GM19328 (cell line): Measurements from ENCODE around the gene GMPR.

Source experiments
- ATAC-seq: cut with Tn5 transposase; IDR thresholded peaks from one replicate; pipeline ENCODE4 v1.9.1; 2021; ENCODE audit warnings: mild to moderate bottlenecking, moderate library complexity; ENCODE audit not compliant: unreplicated experiment

Gene GMPR

DNA sequence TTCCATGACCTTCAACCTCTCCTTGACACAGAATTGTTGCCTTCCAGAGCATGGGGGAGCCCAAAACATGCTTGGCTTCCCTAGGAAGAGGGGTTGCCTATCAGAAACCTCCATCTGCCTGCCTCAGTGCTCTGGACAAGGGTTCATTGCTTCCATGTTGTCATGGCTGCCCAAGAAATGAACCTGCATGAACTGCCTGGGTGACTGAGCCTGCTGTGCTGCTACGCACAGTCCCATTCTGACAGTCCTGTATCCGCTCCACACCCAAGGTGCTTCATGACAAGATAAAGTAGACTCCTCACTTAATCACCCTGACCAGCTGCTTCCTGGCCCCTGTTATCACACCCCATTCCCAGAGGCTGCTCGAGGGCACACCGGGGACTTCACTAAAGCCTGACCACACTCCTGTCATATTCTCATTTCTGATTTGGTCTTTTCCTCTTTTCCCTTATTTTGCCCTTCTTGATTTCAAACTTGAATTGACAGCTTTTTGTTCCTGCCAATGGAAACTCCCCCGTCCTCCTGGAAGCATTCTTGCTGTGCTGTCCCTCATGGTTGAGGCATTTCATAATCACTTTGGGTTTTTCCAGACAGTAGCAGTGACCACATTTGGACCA, 31.9 kb downstream of the GMPR start:
- ATAC-seq, result no peak

DNA sequence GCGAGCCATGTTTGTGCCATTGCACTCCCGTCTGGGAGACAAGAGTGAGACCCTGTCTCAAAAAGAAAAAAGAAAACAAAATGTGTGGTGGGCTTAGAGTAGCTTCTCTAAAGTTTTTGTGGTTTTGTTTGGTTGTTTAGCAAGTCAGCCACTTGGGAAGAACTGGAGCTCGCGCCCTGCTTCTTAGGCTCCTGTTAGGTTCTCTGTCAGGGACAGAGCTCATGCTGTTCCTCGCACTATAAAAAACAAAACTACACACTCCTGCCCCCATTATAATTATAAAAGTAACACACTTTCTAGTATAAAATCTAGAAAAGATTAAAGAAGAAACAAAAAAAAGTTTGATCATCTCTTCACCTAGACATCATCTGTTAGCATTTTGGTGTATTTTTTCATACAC, 33.0 kb downstream of the GMPR start:
- no peak for ATAC-seq

DNA sequence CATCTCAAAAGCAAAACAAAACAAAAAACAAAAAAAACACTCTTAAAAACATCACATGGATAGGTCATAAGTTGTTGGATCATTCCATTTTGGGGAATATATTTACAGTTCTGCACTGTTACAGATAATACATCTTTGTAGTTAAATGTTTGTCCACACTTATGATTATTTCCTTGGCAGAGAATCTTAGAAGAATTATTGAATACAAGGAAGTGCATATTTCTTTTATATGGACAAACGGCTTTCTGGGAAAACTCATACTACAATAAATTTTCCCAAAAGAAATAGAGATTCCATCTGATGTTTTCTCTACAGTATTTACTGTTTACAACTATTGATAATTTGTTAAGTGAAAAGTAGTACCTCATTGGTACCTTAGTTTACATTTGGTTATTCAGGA, 33.8 kb downstream of the GMPR start:
- no peak for ATAC-seq

DNA sequence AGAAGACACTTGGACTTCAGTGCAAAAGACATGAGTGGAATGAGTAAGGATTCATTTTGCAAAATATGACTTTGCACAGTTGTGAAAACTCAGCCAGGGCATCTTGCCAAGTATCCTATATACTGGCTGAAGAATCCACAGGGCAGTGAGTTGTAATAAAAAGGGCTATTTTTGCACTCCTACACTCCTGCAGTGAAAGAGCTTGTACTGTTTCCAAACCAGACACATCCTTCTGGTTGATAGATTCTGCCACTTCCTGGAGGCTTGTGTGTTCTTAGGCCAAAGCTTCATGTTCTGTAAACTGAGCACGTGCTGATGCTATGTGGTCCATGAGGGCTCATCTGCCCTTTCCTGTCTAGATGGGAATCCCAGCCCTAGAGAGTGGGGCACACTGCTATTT, 34.9 kb downstream of the GMPR start:
- no peak for ATAC-seq

DNA sequence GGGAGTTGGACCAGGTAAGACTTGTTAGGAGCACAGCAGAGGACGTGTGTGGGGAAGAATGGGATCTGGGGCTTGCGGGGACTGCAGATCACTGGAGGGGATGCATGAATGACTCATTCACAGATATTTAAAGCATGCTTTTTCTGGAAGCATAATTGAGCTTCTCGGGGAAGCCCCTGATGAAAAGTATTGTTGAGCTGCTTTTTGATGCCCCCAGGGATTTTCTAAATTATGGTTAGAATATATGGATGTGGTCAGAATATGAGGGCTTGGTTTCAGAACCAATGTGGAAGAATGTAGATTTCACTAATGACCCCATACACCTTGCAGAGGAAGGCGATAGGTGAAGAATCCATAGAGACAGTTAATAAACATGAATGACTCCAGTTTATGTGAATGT, 36.1 kb downstream of the GMPR start:
- ATAC-seq, result no peak

DNA sequence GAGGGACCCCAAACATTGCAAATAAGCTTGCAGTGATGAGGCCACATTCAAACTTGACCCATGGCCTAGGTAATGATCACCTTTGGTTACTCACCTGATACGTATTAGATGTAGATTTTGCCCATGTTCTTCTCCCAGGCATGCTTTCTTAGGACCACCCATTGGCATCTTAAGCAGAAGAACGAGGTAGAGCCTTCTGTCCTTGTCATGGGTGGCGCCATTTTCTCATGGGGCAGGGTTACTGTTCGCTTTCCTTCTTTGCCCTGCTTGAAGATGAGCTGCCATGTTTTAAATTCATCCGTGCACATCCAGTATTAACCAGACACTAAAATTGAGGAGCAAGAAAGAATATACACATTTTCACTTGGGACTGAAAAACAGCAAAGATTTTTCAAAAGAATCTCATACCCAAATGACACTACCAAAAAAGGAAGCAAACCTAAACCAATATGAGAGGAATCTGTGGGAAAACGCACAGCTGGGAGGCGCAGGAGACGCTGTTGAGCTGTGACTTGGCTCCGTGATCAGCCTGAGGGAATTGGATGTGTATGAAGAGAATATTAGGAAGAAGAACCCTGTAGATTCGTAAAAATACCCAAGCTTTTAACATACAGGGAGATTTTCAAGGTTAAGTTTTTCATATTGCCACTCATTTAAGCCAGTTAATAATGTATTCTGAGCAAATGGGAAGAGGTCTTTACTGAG, 36.6 kb downstream of the GMPR start:
- ATAC-seq, result no peak

DNA sequence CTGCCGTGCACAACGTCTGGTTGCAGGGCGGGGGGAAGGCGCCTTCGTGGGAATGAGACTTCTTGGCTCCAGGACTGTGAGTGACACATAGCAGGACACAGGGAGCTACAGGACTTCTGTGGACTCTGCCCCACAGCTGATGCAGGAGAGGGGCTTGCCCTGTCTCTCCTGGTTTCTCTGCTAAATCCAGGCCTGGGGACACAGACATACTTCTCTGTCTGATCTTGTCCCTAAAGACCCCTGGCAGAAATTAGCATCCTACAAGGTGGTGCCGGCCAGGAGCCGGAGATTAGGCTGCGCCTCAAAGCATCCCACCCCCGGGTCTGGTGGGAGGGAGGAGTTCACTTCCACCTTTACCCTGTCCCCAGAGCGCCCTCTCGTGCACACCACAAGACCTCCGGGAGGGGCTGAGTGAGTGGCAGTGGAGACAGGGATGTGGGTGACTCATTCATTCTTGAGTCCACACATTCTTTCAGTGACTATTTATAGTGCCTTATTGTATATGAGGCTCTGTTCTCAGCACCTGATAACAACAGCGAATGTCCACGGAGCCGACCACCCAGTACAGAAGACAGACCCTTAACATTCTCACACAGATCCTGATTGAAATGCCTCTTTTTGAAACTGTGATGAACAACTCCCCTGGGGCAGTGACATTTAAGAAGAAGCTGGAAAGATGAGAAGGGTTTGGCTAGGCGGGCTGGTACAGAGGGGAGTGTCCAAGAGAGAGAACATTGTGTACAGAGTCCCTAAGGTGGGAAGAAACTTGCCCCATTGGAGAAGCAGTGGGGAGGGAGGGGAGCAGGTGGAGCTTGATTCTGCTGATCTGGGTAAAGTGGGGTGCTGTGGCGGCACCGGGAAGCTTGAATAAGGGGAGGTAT, 39.0 kb downstream of the GMPR start:
- ATAC-seq, result no peak

DNA sequence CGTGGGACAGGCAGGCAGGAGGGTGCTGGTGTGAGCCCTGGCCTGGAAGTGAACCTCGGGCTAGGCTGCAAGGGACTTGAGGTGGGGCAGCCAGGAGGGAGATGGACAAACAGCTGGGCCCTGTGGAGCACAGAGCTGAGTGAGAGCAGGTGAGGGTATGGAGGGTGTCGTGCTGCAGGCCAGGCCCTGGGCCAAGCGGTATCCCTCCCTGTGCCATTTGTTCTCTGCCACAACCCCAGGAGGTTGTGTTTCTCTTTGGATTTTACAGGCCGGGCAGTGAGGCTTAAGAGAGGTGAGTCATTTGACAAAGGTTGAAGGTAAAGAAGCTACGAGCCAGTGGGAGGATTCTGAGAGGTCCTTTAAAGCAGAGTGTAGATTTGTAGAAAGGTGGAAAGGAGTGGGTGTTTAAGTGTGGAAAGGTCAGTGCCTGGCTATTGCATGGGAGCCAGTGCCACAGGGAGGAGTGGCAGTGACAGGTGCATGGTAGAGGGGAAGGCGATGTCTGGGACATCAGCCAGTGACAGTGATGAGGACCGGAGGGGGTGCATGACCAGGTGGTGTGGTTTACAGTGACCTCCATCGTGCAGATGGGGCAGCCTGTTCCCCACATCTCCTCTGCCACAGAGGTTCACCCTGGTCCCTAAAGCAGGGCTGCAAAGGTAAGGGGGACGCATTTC, 39.8 kb downstream of the GMPR start:
- no peak for ATAC-seq

DNA sequence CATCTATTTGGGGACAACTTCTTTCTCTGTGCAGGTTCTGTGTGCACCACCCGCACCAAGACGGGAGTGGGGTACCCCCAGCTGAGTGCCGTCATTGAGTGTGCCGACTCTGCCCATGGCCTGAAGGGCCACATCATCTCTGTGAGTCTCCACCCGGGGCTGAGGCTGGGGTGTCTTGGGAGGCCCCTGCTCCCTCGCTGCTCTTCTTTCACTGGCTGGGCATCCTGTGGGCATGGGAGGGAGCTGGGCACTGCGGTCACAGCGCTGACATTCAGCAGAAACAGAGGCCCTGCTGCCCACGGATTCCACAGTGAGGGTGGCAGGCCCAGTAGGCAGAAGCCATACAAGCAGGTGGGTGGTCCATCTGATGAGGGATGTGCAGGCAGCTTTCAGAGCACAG, 40.4 kb downstream of the GMPR start:
- ATAC-seq, result no peak

DNA sequence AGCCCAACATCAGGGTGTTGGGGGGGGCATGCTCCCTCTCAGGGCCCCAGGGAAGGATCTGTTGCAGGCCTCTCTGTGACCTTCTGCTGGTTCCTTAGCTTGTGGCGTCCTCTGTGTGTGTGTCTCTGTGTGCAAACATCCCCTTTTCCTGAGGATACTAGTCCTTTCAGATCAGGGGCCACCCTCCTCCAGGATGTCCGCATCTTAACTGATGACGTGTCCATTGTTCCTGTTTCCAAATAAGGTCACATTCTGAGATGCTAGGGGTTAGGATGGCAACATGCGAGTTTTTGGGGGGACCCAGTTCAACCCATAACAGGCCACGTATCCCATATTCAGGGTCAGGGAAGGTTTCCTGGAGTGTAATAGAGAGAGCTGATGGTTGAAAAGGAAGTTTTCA, 40.9 kb downstream of the GMPR start:
- ATAC-seq, result no peak

DNA sequence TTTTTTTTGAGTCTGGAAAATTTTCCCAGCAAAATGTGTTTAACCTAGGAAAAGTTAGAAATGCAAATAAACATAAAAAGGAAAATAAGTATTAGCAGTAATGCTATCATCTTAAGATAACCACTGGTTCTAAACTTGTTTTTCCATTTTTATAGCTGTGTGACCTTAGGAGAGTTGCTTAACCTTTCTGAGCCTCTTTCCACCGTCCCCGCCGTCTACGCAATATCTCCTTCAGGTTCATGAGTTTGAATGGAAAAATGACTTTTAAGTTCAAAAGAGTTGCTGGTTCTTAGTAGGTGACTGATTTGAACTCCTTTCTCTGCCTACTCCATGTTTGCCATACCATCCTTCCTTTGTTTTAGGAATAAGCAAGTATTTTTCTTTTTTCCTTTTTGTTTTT, 44.0 kb downstream of the GMPR start:
- ATAC-seq, result no peak

DNA sequence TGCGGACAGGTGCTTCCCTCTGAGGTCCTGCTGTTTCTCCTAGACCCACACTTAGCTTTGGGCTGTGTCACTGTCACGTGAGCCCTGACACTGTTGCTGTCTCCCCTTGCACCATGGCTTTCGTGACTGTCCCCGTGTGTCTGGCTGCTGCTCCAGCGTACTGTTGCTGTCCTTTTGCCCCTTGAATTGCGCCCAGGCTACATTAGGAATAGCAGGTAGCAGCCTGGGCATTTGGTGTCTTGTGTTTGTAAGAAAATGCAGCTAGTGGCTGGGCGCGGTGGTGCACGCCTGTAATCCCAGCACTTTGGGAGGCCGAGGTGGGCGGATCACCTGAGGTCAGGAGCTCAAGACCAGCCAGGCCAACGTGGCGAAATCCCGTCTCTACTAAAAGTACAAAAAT, 46.1 kb downstream of the GMPR start:
- ATAC-seq, result no peak

DNA sequence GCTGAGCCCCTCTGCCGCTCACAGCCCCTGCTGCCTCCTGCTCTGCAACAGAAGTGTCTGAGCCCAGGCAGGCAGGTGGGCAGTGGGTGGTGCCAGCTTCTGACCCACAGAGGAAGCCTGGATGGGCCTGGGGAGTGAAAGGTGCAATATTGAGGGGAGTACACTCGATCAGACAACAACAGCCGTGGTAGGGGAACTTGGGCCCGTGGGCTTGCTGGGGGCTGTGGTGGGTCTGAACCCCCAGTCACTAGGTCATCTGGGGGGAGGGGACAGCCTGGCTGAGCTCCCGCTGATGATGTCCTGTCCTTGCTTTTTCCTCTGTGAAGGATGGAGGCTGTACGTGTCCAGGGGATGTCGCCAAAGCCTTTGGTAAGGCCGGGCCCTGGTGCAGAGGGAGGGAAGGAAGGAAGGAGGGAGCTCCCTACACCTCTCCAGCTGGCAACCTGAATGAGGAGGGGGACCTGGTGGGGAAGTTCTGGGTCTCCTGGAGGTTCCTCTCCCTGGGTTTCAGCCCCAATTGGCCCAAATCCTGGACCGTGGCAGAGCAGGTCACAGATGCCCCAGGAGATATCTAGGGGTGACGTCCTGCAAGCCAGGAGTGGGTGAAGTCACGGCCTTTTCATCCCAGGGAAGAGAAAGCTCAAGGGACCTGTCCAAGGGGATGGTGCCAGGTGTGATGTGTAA, 47.2 kb downstream of the GMPR start:
- ATAC-seq, result no peak

DNA sequence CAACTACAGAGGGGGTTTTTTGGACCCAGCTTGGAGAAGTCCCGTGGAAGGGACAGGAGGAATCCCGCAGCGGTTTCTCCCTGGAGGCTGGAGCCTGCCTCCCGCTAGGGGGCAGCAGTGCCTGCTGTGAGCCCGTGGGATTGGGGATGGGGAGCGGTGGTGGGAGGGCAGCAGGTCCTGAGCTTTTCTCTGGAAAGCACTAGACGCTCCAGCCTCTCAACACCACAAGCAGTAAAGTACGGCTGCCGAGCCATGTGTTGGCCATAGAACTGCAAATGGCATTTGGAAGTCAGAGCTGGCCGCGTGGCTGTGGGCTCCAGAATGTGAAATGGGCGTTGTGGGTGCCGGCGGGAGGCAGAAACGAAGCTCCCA, 47.8 kb downstream of the GMPR start:
- ATAC-seq, result no peak

DNA sequence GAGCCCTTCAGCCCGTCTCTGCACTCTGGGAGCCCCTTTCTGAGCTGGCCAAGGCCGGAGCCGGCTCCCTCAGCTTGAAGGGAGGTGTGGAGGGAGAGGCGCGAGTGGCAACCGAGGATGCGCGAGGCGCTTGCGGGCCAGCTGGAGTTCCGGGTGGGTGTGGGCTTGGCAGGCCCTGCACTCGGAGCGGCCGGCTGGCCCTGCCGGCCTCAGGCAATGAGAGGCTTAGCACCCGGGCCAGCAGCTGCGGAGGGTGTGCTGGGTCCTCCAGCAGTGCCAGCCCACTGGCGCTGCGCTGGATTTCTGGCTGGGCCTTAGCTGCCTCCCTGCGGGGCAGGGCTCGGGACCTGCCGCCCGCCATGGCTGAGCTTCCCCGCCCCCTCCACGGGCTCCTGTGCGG, 49.8 kb downstream of the GMPR start:
- ATAC-seq, result no peak

DNA sequence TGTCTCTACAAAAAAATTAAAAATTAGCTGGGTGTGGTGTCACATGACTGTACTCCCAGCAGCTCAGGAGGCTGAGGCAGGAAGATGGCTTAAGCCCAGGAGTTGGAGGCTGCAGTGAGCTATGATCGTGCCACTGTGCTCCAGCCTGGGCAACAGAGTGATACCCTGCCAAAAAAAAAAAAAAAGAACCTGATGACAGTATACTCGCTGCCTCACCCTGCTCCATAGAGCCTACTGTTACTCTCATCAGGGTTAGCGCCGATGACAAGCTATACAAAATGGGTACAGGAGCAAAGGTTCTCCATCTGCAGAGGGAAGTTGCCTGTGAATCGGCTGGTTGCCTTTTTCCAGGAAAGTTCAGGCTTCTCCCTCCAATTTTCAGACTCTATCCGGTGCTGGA, 53.4 kb downstream of the GMPR start:
- ATAC-seq, result no peak

DNA sequence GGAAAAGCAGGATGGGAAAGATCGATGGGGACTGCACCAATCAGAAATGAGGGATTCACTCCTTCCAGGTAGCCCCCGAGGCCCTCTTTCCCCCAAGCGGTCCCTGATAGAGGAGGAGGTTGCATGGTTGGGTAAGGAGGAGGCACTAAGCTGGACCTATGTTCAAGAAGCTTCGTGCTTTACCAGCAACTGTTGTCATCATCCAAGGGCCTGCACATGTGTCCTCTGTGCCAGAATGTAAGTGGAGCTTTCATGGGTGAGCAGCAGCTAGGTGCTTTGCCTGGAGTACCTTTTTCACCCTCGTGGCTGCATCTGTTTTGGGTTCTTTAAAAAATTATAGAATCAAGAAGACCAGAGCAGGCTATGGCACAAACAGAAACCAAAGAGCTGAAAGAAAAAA, 54.0 kb downstream of the GMPR start:
- ATAC-seq, result no peak

DNA sequence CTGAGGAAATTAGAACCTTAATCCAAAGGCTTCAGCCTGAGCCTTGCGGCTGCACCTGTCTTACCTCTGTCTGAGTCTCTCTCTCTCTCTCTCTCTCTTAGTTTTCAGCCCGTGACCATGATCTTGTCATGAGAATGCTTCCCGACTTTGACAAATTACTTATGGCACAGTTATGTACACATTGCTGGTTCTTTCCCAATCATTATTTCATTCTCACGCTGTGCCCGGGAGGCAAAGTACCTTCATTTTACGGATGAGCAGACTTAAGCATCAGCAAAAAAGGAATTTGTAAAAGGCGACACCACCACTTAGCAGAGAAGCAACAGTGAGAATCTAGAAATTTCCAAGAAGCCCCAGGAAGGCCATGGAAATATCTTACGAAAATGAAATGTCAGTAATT, 54.6 kb downstream of the GMPR start:
- ATAC-seq, result no peak

DNA sequence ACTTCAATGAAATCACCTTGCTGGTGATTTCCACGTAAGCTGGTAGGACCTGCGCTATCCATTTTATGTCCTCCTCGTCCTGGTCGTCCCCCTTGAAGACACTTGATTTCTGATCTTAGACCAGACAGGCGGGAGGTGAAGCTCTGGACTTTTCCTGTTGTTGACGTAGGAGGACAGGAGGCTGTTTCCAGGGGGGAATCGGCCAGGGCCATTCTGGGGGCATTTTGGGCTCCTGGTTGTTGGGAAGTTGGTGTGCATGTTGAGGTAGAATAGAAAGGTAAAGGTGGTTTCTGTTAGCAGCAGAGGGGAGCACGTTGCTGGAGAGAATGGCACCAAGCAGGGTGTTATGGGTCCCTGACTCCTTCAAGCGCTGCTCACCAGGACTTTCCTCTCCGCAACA, 56.0 kb downstream of the GMPR start:
- no peak for ATAC-seq

DNA sequence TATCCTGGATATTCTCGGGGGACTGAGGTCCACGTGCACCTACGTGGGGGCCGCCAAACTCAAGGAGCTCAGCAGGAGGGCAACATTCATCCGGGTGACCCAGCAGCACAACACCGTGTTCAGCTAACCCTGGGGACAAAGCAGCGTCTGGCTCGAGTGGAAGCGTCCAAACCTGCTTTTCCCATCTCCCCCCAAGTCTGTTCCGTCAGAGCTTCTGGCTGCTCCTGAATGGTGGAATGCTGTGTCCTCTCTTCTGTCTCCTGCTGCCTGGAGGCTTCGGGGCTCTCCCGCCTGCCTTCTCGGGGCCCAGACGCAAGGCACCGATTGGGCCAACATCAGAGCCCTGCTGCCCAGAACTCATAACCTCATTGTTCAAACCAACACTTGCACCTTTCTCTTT, 56.7 kb downstream of the GMPR start:
- ATAC-seq, result no peak

DNA sequence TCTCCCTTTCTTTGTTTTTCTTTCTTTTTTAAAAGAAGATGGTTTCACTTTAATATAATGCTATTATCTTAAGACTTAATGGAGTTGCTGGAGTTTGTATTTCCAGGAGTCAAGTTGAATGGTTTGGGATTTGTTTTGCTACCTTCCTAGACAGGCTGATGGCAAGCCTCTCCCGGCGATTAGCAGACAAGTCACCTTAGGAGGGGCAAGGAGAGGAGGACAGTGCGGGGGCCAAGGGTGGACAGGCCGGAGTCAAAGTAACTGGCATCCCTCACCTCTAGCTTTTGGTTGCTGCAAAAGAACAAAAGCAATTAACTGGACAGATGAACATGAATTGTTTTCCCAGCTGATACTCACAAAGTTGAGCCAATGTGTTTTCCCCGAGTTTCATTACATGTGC, 57.1 kb downstream of the GMPR start:
- ATAC-seq, result no peak
